ENCODE measurements around the gene RHOJ. TPM values are rescaled to one million over a fixed set of nuclear protein-coding genes. Genes with fewer than 3 reads are reported as not detected.

RHOJ gene
- total and polyA plus RNA-seq, 10 of the 15 experiments (the other 5 are each of a cell fraction or from before 2014, with no cell fraction given): not detected

DNA sequence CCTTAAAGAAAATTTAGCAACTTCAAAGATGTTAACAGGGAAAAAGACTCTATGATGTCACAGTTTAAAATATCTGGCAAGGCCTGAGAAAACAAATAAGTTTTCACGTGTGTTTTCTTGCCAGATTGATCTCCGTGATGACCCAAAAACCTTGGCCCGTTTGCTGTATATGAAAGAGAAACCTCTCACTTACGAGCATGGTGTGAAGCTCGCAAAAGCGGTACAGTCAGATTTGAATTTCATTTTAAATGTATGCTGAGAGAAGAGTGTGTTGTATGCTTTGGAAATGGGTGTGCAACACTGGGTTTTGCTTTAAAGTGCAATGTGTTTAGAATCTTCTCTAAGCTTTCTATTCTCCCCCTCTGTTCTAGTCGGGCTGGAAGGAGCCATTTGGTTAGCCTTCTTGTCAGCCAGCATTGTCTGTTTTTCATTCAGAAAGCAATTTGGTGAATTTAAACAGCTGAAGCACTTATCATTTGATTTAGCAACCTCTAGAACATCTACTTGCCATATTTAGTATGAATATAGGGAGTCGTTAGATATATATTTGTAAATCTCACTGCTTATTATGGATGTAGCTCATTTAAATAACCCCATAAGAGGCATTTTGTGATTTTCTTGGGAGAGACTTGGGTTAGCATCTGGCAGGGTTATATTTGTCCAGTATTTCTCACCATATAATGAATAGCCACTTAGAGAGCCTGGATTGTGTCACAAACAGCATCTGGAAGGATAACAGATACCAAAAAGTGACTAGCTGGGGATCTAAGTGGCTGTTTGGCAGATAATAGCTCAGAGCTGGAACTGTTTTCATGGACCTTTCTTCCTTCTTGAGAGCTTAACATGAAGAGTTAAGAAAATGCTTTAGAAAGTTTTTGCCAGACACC, 79.0 kb downstream of the RHOJ start:
- ChIA-PET RAD21 (ENCODE audit: unreplicated experiment) (no interaction called here), POLR2A (no interaction called here), SMC1A (ENCODE audit: uncharacterized antibody, unreplicated experiment) (interaction anchor here (0.7 to 2.1 kb wide), 4 partner anchors 9 to 1104 kb away, joined by 3 to 6 read pairs (median 4); no protein-coding TSS in a partner anchor), CTCF (interaction anchor here (0.7 to 1.4 kb wide), 3 partner anchors 9 to 1121 kb away, joined by 3 read pairs; no protein-coding TSS in a partner anchor)
- Histone ChIP-seq H3K27me3 (replicated peaks in 1 of 2; ENCODE audit: control insufficient read depth in 2 of 2, insufficient read depth in 2 of 2, low read length in 1 of 2) (no peaks in the 10 kb centered on the region), H3K4me2 (ENCODE audit: control insufficient read depth, insufficient read depth) (peak overlapping the region; percentile 72), H2AFZ (ENCODE audit: control insufficient read depth, low read depth, low read length) (peak overlapping the region; percentile 64), H3K36me3 (ENCODE audit: control insufficient read depth in 2 of 2, insufficient read depth in 2 of 2, low read length in 1 of 2) (no peaks in the 10 kb centered on the region), H3K4me3 (0 out of 2 replicates have a peak overlapping the region, but pooled peaks have one; percentile 11), H3K79me2 (ENCODE audit: control insufficient read depth, insufficient read depth, low read length) (no peaks in the 10 kb centered on the region), H3K27ac (ENCODE audit: control insufficient read depth, insufficient read depth) (peak overlapping the region; percentile 27; the same call in 1 of the 2 replicates), H4K20me1 (ENCODE audit: control insufficient read depth, insufficient read depth) (no peaks in the 10 kb centered on the region), H3K9ac (ENCODE audit: control insufficient read depth, insufficient read depth, low read length) (no peak overlapping the region; the same call in 1 of the 2 replicates), H3K9me3 (replicated peaks; ENCODE audit: control insufficient read depth, insufficient read depth, low read length) (no peaks in the 10 kb centered on the region), H3K4me1 (ENCODE audit: control insufficient read depth, insufficient read depth, low read length) (peaks cover 13% of the 10 kb centered on the region)
- peak; percentile 85 for FAIRE-seq
- intact Hi-C loops (cut with micrococcal nuclease; ENCODE audit: unreplicated experiment): no loop called here
- in situ Hi-C loops (cut with MboI): loop anchor here (5.0 kb wide), 1 partner anchor 1116 kb away; no protein-coding TSS in a partner anchor
- DNase-seq (ENCODE audit: low read depth, low spot score): no peak
- peak; percentile 80 for ATAC-seq
- 11% methylated on average over 8 of the region's 8 CpGs for WGBS (ENCODE audit: insufficient coverage, insufficient replicate concordance, low lambda C conversion rate, missing lambda C conversion rate)
- no TSS peak for BruUV-seq (replicated peaks)
- TF ChIP-seq IRF3 (IDR thresholded peaks at IDR 0.05) (no peak), SMAD1 (IDR thresholded peaks at IDR 0.05; ENCODE audit: low read depth, partially characterized antibody) (no peak), SMC3 (IDR thresholded peaks at IDR 0.05; ENCODE audit: borderline replicate concordance, low read length) (no peak), ZNF217 (IDR thresholded peaks at IDR 0.05) (no peak), SKIL (IDR thresholded peaks at IDR 0.05; ENCODE audit: low read depth, poor library complexity, severe bottlenecking) (no peak), JUNB (IDR thresholded peaks at IDR 0.05) (peak; percentile 65), HDAC6 (IDR thresholded peaks at IDR 0.05; ENCODE audit: unreplicated experiment) (no peak), NR2C1 (IDR thresholded peaks at IDR 0.05) (no peak), CREM (IDR thresholded peaks at IDR 0.05; ENCODE audit: low read depth) (peak; percentile 16; the same call in 1 of the 2 replicates), RCOR1 (conservative IDR thresholded peaks at IDR 0.05; ENCODE audit: low read depth, low read length) (no peak), NFYA (IDR thresholded peaks at IDR 0.05; ENCODE audit: borderline replicate concordance, low read depth, low read length) (no peak)
- TF ChIP-seq, protein P1, sequence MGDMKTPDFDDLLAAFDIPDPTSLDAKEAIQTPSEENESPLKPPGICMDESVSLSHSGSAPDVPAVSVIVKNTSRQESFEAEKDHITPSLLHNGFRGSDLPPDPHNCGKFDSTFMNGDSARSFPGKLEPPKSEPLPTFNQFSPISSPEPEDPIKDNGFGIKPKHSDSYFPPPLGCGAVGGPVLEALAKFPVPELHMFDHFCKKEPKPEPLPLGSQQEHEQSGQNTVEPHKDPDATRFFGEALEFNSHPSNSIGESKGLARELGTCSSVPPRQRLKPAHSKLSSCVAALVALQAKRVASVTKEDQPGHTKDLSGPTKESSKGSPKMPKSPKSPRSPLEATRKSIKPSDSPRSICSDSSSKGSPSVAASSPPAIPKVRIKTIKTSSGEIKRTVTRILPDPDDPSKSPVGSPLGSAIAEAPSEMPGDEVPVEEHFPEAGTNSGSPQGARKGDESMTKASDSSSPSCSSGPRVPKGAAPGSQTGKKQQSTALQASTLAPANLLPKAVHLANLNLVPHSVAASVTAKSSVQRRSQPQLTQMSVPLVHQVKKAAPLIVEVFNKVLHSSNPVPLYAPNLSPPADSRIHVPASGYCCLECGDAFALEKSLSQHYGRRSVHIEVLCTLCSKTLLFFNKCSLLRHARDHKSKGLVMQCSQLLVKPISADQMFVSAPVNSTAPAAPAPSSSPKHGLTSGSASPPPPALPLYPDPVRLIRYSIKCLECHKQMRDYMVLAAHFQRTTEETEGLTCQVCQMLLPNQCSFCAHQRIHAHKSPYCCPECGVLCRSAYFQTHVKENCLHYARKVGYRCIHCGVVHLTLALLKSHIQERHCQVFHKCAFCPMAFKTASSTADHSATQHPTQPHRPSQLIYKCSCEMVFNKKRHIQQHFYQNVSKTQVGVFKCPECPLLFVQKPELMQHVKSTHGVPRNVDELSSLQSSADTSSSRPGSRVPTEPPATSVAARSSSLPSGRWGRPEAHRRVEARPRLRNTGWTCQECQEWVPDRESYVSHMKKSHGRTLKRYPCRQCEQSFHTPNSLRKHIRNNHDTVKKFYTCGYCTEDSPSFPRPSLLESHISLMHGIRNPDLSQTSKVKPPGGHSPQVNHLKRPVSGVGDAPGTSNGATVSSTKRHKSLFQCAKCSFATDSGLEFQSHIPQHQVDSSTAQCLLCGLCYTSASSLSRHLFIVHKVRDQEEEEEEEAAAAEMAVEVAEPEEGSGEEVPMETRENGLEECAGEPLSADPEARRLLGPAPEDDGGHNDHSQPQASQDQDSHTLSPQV (IDR thresholded peaks at IDR 0.05): no peak
- TF ChIP-seq, protein P2, sequence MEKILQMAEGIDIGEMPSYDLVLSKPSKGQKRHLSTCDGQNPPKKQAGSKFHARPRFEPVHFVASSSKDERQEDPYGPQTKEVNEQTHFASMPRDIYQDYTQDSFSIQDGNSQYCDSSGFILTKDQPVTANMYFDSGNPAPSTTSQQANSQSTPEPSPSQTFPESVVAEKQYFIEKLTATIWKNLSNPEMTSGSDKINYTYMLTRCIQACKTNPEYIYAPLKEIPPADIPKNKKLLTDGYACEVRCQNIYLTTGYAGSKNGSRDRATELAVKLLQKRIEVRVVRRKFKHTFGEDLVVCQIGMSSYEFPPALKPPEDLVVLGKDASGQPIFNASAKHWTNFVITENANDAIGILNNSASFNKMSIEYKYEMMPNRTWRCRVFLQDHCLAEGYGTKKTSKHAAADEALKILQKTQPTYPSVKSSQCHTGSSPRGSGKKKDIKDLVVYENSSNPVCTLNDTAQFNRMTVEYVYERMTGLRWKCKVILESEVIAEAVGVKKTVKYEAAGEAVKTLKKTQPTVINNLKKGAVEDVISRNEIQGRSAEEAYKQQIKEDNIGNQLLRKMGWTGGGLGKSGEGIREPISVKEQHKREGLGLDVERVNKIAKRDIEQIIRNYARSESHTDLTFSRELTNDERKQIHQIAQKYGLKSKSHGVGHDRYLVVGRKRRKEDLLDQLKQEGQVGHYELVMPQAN (conservative IDR thresholded peaks at IDR 0.05): no peak
